Measurements from ENCODE around the gene PROCR.
"Not testable (repeated sequence)": the region's sequence is repeated elsewhere in the genome, so short reads cannot be mapped to it uniquely, and the experiment has no call there.

The PROCR gene

GRCh38 chr20:35196313-35196712, 24.4 kb downstream of the PROCR start:
- no peak for DNase-seq

- no peak for DNase-seq
Observed at GRCh38 chr20:35199740-35200139, 27.9 kb downstream of the PROCR start.

GRCh38 chr20:35200267-35200666, 28.4 kb downstream of the PROCR start:
- no peak for DNase-seq

- DNase-seq = not testable (repeated sequence)
Observed at GRCh38 chr20:35201467-35201866, 29.6 kb downstream of the PROCR start.

GRCh38 chr20:35206802-35207201, 34.9 kb downstream of the PROCR start:
- DNase-seq = no peak

- DNase-seq = no peak
Observed at GRCh38 chr20:35207950-35208611, 36.2 kb downstream of the PROCR start.

GRCh38 chr20:35215066-35215956, 43.4 kb downstream of the PROCR start:
- no peak for DNase-seq

GRCh38 chr20:35216541-35216940, 44.7 kb downstream of the PROCR start:
- no peak for DNase-seq

- DNase-seq = no peak
Observed at GRCh38 chr20:35223941-35224340, 52.1 kb downstream of the PROCR start.

- no peak for DNase-seq
Observed at GRCh38 chr20:35224536-35224935, 52.7 kb downstream of the PROCR start.

- DNase-seq = no peak
Observed at GRCh38 chr20:35225319-35226125, 53.6 kb downstream of the PROCR start.

GRCh38 chr20:35226126-35226883, 54.4 kb downstream of the PROCR start, which contains the start of gene MMP24:
Gene MMP24 (plus strand): TSS chr20:35226690. CDS start chr20:35226739, 49 bp downstream.
- DNase-seq = no peak
